GM21367 (cell line): Measurements from ENCODE around the gene ATXN7L1.

Experiments used
- ATAC-seq: cut with Tn5 transposase; IDR thresholded peaks from one replicate; pipeline ENCODE4 v1.9.1; 2021; ENCODE audit not compliant: unreplicated experiment

ATXN7L1 gene

DNA sequence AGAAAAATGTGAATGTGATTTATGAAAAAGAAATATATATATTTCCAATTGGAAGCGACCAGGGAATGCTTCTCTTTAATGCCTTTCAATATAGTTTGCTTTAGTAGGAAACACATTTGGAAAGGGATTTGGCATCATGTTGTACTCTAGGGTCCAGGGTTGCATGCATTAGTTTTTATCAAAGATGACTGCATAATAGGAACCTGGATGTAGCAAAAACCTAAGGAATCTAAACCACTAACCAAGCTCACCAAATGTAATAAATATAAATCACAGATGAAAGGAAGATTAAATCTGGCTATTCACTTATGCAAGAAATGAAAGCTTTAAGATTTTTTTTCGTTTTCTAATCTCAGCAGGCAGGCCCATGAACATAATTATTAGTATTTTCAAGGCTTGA is 120.0 kb downstream of the ATXN7L1 start:
- ATAC-seq: no peak

DNA sequence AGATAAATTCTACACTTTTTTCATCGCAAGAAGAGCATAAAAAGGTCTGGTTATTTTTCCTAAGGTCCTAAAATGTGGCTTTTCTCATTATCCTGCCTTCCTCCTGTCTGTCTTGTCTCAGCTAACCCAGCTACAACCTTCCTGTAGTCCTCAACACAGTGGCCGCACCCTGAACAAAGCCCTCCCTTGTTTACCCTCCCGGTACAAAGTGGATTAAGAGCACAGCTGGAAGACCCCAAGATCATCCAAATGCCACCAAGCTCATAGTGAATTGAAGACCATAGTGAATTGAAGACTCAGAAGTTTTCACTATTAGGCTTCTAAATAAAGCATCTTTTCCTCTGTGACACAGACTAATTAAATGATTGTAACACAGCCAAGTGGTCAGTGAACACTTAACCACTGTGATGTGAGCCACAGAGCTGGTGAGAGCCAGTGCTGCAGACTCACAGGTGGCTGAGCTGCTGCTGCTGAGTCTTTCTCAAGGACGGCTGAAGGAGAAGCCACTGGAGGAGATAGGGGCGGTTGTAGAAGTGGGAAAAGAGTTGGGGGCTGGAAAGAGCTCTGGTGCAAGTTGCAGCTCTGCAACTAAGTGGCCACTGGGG is 123.6 kb downstream of the ATXN7L1 start:
- no peak for ATAC-seq

DNA sequence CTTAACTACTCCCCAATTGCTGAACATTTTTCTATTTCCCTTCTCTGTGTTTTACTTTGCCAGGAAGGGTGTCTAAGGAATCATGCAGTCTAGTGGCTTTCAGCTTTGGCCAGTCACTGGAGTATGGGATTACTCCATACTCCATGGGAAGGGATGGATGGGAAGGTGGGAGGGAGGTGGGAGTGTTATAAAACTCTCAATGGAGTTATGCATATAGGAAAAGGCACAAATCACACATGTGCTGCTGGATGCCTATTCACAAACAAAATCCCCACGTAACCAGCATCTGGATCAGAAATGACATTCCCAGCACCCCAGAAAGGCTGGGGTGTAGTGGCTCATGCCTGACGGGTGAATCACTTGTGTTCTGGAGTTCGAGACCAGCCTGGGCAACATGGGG is 125.3 kb downstream of the ATXN7L1 start:
- no peak for ATAC-seq

DNA sequence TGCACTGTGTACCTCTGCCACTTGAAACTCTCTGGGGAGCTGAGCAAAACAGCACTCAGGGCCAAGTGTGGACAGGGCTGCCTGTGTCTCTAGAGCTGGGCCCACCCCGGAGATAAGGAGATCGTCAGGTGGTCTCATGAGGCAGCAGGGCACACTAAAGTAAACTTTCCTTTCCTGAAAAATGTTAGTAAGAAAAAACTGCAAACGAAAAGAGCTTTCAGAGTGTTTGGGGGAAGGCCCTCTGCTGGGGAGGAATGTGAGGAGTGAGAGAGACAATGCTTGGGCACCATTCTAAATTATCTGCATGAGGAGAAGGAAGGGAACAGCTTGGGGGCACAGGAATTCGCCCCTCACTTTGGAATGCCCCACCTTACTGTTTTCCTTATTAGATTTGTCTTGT is 127.7 kb downstream of the ATXN7L1 start:
- no peak for ATAC-seq

DNA sequence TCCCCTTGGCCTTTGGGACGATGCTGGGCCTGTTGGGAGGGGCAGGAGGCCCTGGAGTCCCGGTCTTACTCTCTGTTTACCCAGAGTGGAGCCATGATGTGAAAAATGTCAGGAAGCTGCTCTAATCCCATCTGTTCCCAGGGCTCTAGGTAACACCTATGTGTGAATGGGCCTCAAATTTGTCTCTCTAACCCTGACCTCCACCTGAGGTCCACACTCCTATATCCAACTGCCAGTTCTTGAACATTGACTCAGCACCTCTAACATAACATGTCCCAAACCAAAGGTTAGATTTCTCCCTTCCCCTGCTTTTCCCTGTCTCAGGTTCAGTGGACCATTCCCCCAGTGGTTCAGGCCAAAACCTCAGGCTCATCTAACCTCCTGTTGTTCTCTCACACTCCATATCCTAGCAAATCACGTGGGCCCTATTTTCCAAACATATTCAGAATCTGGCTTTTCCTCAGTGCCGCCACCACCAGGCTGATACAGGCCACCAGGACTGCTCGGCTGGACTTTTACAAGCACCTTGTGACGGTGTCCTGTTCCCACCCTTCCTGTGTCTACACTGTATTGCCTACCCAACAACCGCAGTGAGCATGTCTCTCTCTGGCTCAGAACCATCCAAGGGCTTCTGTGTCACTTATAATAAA is 130.6 kb downstream of the ATXN7L1 start:
- no peak for ATAC-seq

DNA sequence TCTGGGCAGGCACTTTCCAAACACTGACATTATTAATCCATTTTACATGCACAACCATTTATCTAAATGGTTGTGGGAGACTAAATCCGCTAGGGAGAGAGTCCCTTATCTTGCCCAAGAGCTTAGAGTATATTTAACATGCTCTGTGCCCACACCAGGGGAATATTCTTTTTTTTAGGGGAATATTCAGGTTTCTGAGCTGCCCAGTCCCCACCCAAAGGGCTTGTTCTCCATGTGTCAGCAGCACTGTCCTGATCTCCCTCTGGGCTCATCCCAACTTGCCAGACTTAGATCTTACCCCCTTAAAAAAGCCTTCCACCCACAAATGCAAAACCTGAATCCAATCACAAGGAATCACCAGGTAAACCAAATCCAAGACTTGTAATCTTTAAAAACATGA is 132.1 kb downstream of the ATXN7L1 start:
- no peak for ATAC-seq

DNA sequence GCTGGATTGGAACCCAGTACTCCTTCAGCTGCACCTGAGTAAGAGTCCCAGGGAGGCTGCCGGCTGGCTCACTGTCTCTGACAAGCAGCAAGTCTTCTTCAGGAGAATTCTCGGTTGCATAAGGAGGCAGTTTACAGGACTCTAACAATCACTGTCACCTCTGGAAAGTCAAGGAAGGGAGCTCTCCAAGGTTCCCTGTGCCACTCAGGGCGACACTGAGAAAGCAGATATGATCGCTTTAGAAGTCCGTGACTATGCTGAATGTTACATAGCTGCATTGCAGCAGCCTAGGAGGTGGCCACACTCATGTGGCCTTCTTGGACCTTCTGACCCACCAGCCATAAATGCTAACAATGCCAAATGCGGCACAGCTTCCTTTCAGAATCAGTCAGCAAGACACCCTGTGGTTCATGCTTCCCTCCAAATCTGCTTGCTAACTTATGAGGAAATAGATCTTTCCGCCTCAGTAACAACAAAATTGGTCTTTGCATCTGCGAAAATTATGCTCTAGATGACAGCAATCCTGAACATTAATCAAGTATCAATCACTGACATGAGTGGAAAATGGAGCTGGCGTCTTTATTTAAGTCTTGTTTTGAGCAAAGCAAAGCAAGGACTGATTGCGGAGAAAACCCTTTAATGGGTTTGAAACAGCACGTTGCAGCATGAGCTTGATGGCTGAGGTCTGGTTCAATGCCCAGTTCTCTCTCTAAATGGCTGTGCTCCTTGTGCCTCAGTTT is 132.9 kb downstream of the ATXN7L1 start:
- ATAC-seq: no peak

DNA sequence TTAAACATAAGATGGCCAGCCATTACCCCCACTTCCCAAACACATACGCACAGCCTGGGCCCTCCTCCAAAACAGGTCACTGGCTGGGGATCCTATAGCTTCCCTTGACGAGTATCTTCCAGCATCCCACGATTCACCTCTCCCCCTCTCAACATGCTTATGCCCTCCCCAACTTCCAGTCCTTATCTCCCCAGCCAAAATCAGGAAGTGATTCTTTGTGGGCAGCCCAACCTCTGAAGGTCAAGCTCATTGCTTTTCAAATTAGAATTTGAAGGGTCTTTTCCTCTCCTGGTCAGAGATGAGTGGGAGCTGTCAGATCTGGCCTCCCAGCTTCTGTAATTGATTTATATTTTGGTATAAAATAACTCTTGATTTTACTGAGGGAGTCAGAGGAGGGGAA is 133.6 kb downstream of the ATXN7L1 start:
- no peak for ATAC-seq

DNA sequence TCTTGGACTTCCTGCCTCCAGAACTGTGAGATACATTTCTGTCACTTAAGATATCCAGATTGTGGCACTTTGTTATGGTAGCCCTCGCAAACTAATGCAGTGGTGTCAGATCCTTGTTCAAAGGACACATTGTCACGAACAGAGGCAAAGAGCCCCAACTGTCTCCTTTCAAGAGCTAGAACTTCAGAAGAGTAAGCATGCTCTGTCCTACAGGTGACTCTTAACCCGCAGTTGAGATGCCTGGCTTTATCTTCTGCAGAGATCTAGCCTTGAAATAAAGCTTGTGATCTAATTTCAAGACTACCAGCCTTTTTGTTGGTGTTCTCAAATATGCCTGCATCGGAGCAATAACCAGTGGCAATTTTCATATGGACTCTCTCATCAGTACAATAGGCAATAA is 134.4 kb downstream of the ATXN7L1 start:
- no peak for ATAC-seq

DNA sequence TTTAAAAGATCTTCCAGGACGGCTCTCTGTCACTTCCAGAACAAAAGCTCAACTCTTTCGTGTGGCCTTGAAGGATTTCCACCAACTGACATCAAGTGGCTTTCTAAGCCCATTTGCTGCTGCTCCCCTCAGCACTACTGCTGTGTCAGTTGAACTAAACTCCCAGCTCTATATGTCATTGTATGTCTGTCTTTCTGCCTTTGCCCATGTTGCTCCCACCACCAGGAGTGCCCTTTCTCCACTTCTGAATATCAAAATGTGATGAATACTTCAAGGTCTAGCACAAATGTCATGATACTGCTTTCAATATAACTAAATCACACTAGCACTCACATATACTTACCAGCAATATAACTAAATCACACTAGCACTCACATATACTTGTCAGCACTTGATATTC is 138.3 kb downstream of the ATXN7L1 start:
- ATAC-seq: no peak

DNA sequence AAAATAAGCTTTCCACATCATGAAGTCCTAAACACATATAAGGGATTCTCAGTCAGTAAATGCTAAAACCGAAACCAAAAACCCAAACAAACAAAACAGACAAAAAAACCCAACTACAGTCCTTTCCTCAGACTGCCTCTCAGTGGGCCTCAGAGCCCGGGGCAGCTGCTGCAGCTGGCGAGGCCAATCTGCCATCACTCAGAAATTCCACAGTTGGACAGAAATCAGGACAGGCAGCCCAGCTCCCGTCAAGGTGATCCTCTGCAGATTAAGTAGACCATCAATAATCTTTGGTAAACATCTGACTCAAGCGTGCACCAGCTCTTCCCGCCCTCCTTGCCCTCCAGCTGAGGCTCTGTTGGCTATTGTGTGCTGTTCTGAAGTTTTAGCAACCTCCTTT is 142.2 kb downstream of the ATXN7L1 start:
- ATAC-seq: no peak

DNA sequence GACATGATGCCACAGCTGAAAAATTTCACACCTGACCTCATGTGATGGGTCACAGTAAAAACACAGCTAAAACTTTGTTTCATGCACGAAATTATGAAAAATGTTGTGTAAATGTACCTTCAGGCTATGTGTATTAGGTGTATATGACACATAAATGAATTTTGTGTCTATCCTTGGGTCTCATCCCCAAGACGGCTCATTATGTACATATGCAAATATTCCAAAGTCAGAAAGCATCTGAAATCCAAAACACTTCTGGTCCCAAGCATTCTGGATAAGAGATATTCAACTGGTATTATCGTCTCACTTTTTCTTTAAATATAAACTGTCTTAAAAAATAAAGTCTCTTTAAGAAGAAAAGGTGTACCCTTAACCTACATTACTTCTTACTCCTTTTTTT is 145.4 kb downstream of the ATXN7L1 start:
- ATAC-seq: no peak

DNA sequence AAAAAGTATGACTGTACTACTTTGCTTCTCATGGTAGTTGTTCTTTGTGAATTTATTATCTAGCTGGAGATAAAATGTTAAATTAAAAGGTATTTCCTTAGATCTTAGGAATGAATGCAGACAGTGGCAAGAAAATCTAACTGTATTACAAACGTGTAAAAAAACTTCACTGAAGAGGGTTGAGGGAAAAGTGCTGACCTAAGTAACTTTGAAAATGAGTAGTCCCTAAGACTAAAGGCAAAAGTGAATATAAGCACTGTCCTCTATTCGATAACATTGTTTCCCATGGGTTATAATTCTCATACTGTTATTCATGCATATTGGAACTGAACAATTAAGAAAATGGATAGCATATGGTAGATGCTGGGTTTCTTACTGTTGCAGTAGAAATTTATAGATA is 148.4 kb downstream of the ATXN7L1 start:
- no peak for ATAC-seq

DNA sequence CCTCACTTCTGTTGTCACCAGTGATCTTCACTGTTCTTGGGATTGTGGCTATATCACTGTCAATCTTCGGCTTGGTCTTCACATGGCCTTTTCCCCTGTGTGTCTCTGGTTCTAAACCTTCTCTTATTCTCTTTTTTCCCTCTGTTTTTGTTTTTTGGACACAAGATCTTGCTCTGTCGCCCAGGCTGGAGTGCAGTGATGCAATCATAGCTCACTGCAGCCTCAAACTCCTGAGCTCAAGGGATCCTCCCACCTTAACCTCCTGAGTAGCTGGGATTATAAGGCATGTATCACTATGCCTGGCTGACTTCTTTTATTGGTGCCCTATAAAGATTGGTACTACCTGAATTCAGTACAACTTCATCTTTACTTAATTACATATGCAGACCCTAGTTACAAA is 151.7 kb downstream of the ATXN7L1 start:
- no peak for ATAC-seq

DNA sequence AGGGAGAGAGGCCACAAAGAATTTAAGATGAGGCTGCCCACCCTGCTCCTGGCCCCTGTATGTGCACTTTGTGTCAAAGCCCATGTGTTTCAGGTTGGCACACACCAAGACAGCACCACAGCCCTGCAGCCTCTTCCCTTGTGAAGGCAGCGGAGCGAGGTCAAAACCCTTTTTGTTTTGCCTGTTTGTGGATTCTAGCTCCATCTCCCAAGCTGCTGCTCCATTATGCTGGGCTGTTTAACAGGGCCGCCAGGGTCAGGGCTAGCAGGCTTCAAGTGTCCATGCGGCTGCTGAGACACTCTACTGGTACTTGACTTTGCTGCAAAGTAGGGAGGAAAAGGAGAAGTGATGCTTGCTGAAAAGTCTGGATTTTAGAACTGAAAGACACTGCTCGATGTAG is 152.8 kb downstream of the ATXN7L1 start:
- no peak for ATAC-seq

DNA sequence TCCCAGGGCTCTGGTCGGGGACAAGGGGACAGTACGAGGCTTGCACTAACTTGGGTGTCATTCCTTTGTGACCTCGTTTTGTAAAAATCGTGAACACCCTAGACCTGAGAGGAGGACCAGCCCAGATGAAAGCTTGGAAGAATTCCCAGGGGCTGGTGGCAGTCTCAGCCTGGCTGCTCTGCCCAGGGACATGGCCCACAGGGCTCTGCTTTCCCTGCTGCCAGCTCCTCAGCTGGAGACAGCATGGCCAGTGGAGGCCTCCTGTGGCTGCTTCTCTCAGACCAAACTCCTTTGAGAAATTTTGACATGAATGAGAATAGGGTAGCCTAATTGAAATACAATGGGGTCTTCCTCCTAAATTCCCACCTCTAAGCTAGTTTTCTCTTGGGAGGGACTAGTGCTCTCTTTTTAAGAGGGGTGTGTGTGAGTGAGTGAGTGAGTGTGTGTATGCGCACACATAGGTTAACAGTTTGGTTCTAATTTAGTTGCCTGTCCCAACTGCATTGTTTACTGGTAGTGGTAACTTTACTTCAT is 154.8 kb downstream of the ATXN7L1 start:
- ATAC-seq: no peak

DNA sequence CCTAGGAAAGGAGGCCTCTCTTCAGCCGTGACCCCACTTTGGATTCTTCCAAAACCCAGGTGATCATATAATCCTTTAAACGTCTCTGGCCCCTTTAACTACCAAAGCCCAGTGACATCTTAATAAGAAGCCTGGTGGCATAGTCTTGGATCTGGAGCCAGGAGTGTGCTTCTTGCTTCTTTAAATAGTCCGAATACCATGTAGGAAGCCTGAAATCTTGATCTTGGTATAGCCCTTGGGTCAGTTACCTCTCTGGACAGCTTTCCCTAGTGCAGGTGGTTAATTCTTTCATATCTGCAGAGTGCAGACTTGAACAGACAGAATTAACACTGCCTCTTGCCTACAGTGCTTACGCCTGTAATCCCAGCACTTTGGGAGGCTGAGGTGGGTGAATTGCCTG is 156.5 kb downstream of the ATXN7L1 start:
- ATAC-seq: no peak

DNA sequence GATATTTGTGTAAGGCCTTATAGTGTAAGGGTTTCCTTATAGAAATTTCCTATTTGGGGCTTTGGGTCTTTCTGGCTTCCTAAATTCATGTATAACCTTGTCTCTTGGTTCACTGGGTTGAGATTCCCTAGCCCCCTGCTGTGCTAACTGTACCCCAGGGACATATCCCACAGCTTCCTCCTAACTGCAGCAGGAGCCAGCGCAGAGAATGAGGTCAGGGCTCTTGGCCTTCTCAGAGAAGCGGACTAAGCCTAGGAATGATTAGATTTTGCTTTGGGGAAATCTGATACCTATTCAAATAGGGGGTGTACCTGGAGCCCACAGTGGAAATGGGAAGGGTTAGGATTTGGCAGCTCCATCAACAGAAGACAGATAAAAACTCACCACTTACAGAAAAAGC is 157.0 kb downstream of the ATXN7L1 start:
- ATAC-seq: no peak

DNA sequence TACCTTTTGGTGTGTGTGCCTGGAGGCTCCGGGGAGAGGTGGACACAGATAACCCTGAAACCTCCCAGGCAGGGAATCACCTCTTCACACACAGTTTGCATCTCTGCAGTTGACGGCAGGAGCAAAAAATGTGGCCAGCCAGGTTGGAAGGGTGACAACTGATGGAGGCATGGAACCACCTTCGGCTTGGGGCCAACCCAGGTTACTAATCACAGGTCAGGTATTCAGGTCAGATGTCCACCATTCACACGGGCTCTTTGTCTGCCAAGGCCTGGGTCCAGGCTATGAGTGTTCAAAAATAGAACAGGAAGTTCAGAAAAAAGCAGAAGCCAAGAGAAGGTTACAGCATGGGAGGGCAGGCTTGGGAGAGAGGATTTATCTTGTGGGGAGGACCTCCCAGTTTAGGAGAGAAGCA is 157.9 kb downstream of the ATXN7L1 start:
- ATAC-seq: no peak

DNA sequence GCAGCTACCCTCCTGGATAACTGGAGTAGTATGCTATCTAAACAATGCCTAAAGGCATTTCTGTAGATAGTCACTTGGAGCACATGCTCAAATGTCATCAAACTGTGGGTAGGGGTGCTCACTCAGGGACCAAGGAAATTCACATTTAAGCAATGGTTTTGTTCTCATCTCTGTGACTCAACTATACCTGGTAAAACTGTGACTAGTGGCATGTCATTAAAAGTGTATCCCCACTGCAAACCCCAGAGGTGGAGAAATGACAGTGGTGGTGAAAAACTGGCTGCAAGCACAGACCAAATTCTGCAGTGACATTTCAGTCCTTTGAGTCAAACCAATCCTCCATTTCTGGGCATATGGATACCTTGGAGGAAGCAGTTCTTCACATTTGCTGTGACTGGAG is 160.9 kb downstream of the ATXN7L1 start:
- no peak for ATAC-seq

DNA sequence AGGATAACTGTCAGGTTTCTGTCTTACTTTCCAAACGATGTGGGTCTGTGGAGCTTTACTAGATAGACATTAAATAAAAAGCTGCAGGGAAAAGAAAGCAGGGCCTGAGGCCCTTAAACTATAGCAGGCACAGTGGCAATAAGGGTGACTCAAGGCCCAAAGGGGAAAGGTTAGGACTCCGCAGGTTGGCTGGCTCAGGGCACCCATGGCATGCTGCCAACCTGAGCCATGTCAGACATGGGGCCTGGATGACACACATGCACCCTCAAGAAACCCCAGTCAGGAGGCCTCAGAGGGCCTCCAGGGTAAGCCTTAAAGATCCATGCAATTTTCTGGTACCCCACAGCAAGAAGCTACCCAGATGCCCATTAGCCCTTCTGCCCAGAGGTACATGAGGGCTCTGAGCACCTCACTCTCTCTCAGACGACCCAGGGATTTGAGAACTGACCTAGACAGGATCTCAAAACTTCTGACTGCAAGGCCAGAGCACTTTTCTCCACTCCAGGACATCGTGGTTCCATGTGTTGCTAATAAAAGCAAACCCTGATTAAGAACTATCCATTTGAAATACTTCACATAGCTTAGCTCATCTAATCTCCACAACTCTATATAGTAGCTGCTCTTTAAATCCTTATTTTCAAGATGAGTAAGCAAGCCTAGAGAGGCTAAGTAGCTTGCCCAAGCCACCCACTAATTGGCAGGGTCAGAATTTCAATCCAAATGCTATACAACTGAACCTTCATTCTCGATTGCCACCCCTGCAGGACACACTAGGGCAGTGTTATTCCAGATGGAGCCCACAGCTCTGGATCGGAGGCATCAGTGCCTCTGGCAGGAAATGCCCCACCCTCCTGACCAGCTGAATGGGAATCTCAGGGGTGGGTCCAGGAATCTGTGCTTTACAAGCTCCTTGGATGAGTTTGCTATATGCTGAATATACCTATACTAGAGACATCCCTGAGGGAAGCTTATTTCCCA is 162.6 kb downstream of the ATXN7L1 start:
- no peak for ATAC-seq
